HepG2 (cell line): ENCODE measurements around the gene ABT1. TPM values are rescaled to one million over a fixed set of nuclear protein-coding genes. Genes with fewer than 3 reads are reported as not detected.
A peak's percentile ranks its signal among the peaks of the same experiment; 100 is the strongest.

Experiments
- ATAC-seq: fragments of 200-7000 bp; cut with Tn5 transposase; 3 replicates; pipeline ENCODE4 v1.9.1; 2020; ENCODE audit warnings: mild to moderate bottlenecking, moderate library complexity
- BruUV-seq: library from RNA; stranded (reverse); fragments of 400-500 nt; replicated peaks from 2 replicates; lab custom pipeline; 2021; lab: Mats Ljungman, UMichigan
- CTCF ChIA-PET: fragments of 300-600 bp; formaldehyde crosslinking; extraction: SDS; loops from one replicate; lab custom pipeline; 2021; ENCODE audit warnings: low total read pairs, inconsistent platforms, low intra/inter-chr PET ratio; lab: Yijun Ruan, JAX
- POLR2A ChIA-PET: fragments of 350-600 bp; sonication (Branson Sonifier 250); formaldehyde crosslinking; loops from one replicate; lab custom pipeline; 2020; ENCODE audit warnings: antibody characterized with exemption, inconsistent platforms; lab: Yijun Ruan, JAX
- DNase-seq: peaks from one replicate; pipeline ENCODE4 v3.0.0-alpha.2; 2015; ENCODE audit warnings: low spot score
- FAIRE-seq: peaks from 3 replicates; lab custom pipeline; 2011; peaks lifted over from hg19 to GRCh38; lab: Jason Lieb, UNC
- H2AFZ ChIP-seq: one replicate; pipeline ENCODE4 v1.6.1; 2011; ENCODE audit warnings: low read length, inconsistent platforms
- H3K27ac ChIP-seq: fragments of 300-600 bp; 3 replicates; pipeline ENCODE4 v1.8.0; 2011; ENCODE audit warnings: mixed run types, mild to moderate bottlenecking, mixed read lengths, low read length, inconsistent platforms; ENCODE audit not compliant: insufficient read depth; ENCODE audit errors: extremely low read length
- H3K27me3 ChIP-seq, 2 experiments: fragments of 200-600 bp in 1 of 2; 2 replicates in 1 of 2; 3 replicates in 1 of 2; pipeline versions ENCODE4 v1.6.0 to v1.8.0; 2011; ENCODE audit warnings: low read length in 2 of 2, mild to moderate bottlenecking in 2 of 2, moderate library complexity in 2 of 2, inconsistent platforms in 1 of 2; ENCODE audit not compliant: insufficient read depth in 2 of 2, control insufficient read depth in 1 of 2
- H3K36me3 ChIP-seq, 2 experiments: fragments of 200-600 bp in 1 of 2; replicated peaks in 1 of 2; 2 replicates in 1 of 2; 3 replicates in 1 of 2; pipeline versions ENCODE4 v1.5.1 to v1.8.0; 2011; ENCODE audit warnings: low read length in 2 of 2, inconsistent platforms in 1 of 2; ENCODE audit not compliant: insufficient read depth in 2 of 2, control insufficient read depth in 1 of 2
- H3K4me1 ChIP-seq: 2 replicates; pipeline ENCODE4 v1.5.1; 2012; ENCODE audit warnings: low read length, inconsistent platforms; ENCODE audit not compliant: insufficient read depth
- H3K4me2 ChIP-seq: 2 replicates; pipeline ENCODE4 v1.6.0; 2011; ENCODE audit warnings: low read depth, low read length, inconsistent platforms
- H3K4me3 ChIP-seq, 3 experiments: fragments of 200-600 bp in 1 of 3; sonication (generic), shearing (Covaris generic) in 1 of 3; replicated peaks in 1 of 3; 2 replicates each; pipeline ENCODE4 v1.5.1; 2011 to 2016; ENCODE audit warnings: low read length in 3 of 3, inconsistent platforms in 2 of 3, low read depth in 2 of 3, mild to moderate bottlenecking in 2 of 3, control low read depth in 1 of 3, mixed read lengths in 1 of 3; ENCODE audit not compliant: insufficient read depth in 1 of 3
- H3K79me2 ChIP-seq: one replicate; pipeline ENCODE4 v1.6.1; 2011; ENCODE audit warnings: low read length, inconsistent platforms; ENCODE audit not compliant: insufficient read depth
- H3K9ac ChIP-seq: 2 replicates; pipeline ENCODE4 v1.6.0; 2011; ENCODE audit warnings: mild to moderate bottlenecking, low read depth, low read length, inconsistent platforms; ENCODE audit not compliant: insufficient read depth
- H3K9me3 ChIP-seq: 2 replicates; pipeline ENCODE4 v1.5.1; 2012; ENCODE audit warnings: mild to moderate bottlenecking, low read length
- H4K20me1 ChIP-seq: 2 replicates; pipeline ENCODE4 v1.6.0; 2011; ENCODE audit warnings: inconsistent platforms, mild to moderate bottlenecking, low read length, moderate library complexity; ENCODE audit not compliant: insufficient read depth
- ARNT2 ChIP-seq: sonication (generic); formaldehyde crosslinking; IDR thresholded peaks from 2 replicates; pipeline ENCODE4 v1.8.0; 2022; ENCODE audit warnings: mild to moderate bottlenecking, low read depth, missing genetic modification reagents, moderate library complexity
- MAFF ChIP-seq: IDR thresholded peaks from 2 replicates; pipeline ENCODE4 v1.6.1; 2011; ENCODE audit warnings: low read depth, low read length, improper control_type of control experiment
- MAFK ChIP-seq, 2 experiments: IDR thresholded peaks in 1 of 2; conservative IDR thresholded peaks in 1 of 2; 2 replicates each; pipeline ENCODE4 v1.6.1; 2011; ENCODE audit warnings: improper control_type of control experiment in 2 of 2, low read length in 2 of 2
- RCOR2 ChIP-seq: IDR thresholded peaks from 2 replicates; pipeline ENCODE4 v1.6.1; 2016; ENCODE audit warnings: missing biosample characterization, missing genetic modification reagents
- RFXAP ChIP-seq: sonication (generic); formaldehyde crosslinking; IDR thresholded peaks from 2 replicates; pipeline ENCODE4 v1.4.0; 2020; ENCODE audit warnings: missing genetic modification reagents, borderline replicate concordance
- ZBTB40 ChIP-seq, 2 experiments: fragments of 450-650 bp in 1 of 2; sonication (generic) in 1 of 2; formaldehyde crosslinking in 1 of 2; IDR thresholded peaks; 2 replicates each; pipeline versions ENCODE4 v1.6.1 to v1.8.0; 2016 to 2022; ENCODE audit warnings: antibody characterized with exemption in 1 of 2, mild to moderate bottlenecking in 1 of 2, missing genetic modification reagents in 1 of 2
- ZFP82 ChIP-seq: sonication (generic); formaldehyde crosslinking; IDR thresholded peaks from 2 replicates; pipeline ENCODE4 v1.5.1; 2020; ENCODE audit warnings: mild to moderate bottlenecking, missing genetic modification reagents, borderline replicate concordance
- ZNF143 ChIP-seq: sonication (generic); formaldehyde crosslinking; IDR thresholded peaks from 2 replicates; pipeline ENCODE4 v1.4.0; 2020; ENCODE audit warnings: missing genetic modification reagents
- ZNF34 ChIP-seq: sonication (generic); formaldehyde crosslinking; IDR thresholded peaks from 2 replicates; pipeline ENCODE4 v1.4.0; 2020; ENCODE audit warnings: mild to moderate bottlenecking, missing genetic modification reagents, borderline replicate concordance
- ZXDC ChIP-seq: sonication (generic); formaldehyde crosslinking; IDR thresholded peaks from 2 replicates; pipeline ENCODE4 v1.5.0; 2020; ENCODE audit warnings: mild to moderate bottlenecking, missing genetic modification reagents
- WGBS: methylation state at CpG from one replicate; pipeline ENCODE4 v1.1.6; 2017; ENCODE audit warnings: low lambda C conversion rate; 5-methylcytosine and 5-hydroxymethylcytosine counted together
- in situ Hi-C: cut with HindIII; loops from 2 replicates; pipeline ENCODE4 v1.10.0; 2017; ENCODE audit warnings: low pct_unique_long_range_greater_than_20kb; ENCODE audit not compliant: extremely low pct_ligation_motif_present
- intact Hi-C: fragments of 100-400 bp; cut with micrococcal nuclease; formaldehyde crosslinking; loops from one replicate; pipeline ENCODE4 v1.10.0; 2022; ENCODE audit not compliant: unreplicated experiment
- polyA plus RNA-seq, 8 experiments: library from polyadenylated mRNA; depleted of rRNA in 3 of 8; stranded (reverse) in 7 of 8; unstranded in 1 of 8; fragments of >200 nt; fragmentation: Illumina TruSeq in 4 of 8; extraction: Trizol in 4 of 8; gene quantifications; 2 replicates each; pipeline versions ENCODE4 v1.2.1 to v1.2.3, GENCODE V29; 2011 to 2016; ENCODE audit warnings: low read depth in 4 of 8, missing spikeins in 1 of 8, mixed read lengths in 1 of 8; ENCODE audit not compliant: insufficient read depth in 1 of 8
- total RNA-seq, 5 experiments: library from RNA; depleted of rRNA; stranded (reverse); fragments of >200 nt; fragmentation: Illumina TruSeq; extraction: Trizol; gene quantifications; 2 replicates each; pipeline ENCODE4 v1.2.3, GENCODE V29; 2016; ENCODE audit warnings: low read depth in 1 of 5
- TF ChIP-seq, protein P1 (sequence below): sonication (generic); formaldehyde crosslinking; IDR thresholded peaks from 2 replicates; pipeline ENCODE4 v1.4.0; 2020; ENCODE audit warnings: missing genetic modification reagents, borderline replicate concordance

Gene ABT1
- total and polyA plus RNA-seq, 2 of the 13 experiments (the other 11 are each of a cell fraction or from before 2014, with no cell fraction given): 38.4 TPM

DNA sequence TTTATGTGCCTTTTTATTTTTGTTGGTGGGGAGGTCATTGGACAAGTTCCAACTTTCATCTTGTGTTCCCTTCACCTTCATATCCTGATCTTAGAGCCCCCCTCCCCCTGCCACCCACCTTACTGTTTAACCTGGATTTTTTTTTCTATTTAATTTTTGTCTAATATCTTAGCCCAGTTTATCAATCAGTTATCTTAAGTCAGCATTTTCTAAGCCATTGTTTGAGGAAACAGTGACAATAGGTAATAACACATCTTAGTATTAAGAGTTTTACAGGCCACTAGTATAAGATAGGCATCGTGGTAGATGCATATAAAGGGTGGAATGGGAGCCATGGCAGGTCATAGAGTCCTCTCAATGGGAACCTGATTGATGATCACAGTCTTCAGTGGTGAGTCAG lies 2.4 kb downstream of the ABT1 start:
- 94% methylated on average over 1 of the region's 1 CpG for WGBS
- Histone ChIP-seq H3K27me3 (no peaks in the 10 kb centered on the region; a peak in 1 of 5 replicates), H3K9ac (no peak overlapping the region), H2AFZ (no peak overlapping the region), H3K27ac (no peak overlapping the region), H4K20me1 (no peaks in the 10 kb centered on the region), H3K4me2 (no peak overlapping the region), H3K4me3 (no peak overlapping the region), H3K79me2 (peaks cover 15% of the 10 kb centered on the region), H3K4me1 (peaks cover 22% of the 10 kb centered on the region), H3K9me3 (no peaks in the 10 kb centered on the region), H3K36me3 (peaks cover 4 to 19% of the 10 kb centered on the region in 2 experiments)
- POLR2A ChIA-PET: no interaction called here
- ATAC-seq: no peak
- FAIRE-seq: no peak
- BruUV-seq: no TSS peak
- in situ Hi-C loops (no loop called here), intact Hi-C loops (no loop called here)
- DNase-seq: no peak
- CTCF ChIA-PET: no interaction called here
- no peak for TF ChIP-seq ZXDC (CRISPR knock-in tag)
- TF ChIP-seq ARNT2 (CRISPR knock-in tag): no peak
- no peak for TF ChIP-seq ZNF143
- no peak for TF ChIP-seq RFXAP (CRISPR knock-in tag)
- no peak for TF ChIP-seq ZFP82 (CRISPR knock-in tag)
- no peak for TF ChIP-seq RCOR2 (CRISPR knock-in tag)
- peak; percentile 56 to 71 for TF ChIP-seq MAFK (conservative IDR thresholded peaks at IDR 0.05 in 1 of 2, IDR thresholded peaks at IDR 0.05 in 1 of 2; ENCODE audit: low read length in 2 of 2)
- peak; percentile 46; the same call in 1 of the 2 replicates for TF ChIP-seq MAFF
- TF ChIP-seq, protein P1, sequence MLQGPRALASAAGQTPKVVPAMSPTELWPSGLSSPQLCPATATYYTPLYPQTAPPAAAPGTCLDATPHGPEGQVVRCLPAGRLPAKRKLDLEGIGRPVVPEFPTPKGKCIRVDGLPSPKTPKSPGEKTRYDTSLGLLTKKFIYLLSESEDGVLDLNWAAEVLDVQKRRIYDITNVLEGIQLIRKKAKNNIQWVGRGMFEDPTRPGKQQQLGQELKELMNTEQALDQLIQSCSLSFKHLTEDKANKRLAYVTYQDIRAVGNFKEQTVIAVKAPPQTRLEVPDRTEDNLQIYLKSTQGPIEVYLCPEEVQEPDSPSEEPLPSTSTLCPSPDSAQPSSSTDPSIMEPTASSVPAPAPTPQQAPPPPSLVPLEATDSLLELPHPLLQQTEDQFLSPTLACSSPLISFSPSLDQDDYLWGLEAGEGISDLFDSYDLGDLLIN (CRISPR knock-in tag): no peak
- no peak for TF ChIP-seq ZBTB40 (IDR thresholded peaks at IDR 0.05)
- TF ChIP-seq ZBTB40 (CRISPR knock-in tag; IDR thresholded peaks at IDR 0.05): no peak
- TF ChIP-seq ZNF34 (CRISPR knock-in tag): no peak
